K562 (cell line): ENCODE measurements around the gene PRKACG. TPM values are rescaled to one million over a fixed set of nuclear protein-coding genes. Genes with fewer than 3 reads are reported as not detected.

ENCODE experiments used
- ATAC-seq: fragments of 200-7000 bp; cut with Tn5 transposase; 3 replicates; pipeline ENCODE4 v1.9.1; 2020; ENCODE audit warnings: moderate library complexity
- BruUV-seq: library from RNA; stranded (reverse); fragments of 400-500 nt; replicated peaks from 2 replicates; lab custom pipeline; 2021; lab: Mats Ljungman, UMichigan
- CTCF ChIA-PET: fragments of 300-600 bp; formaldehyde crosslinking; extraction: SDS; loops from one replicate; lab custom pipeline; 2021; ENCODE audit warnings: low intra/inter-chr PET ratio; lab: Yijun Ruan, JAX
- POLR2A ChIA-PET: fragments of 300-600, 350-650 bp; sonication (Branson Sonifier 250); formaldehyde crosslinking; extraction: SDS; loops from one replicate; lab custom pipeline; 2021; ENCODE audit warnings: antibody characterized with exemption, inconsistent platforms; lab: Yijun Ruan, JAX
- DNase-seq, 4 experiments: peaks; one replicate each; pipeline versions ENCODE4 v3.0.0 to v3.0.0-alpha.2; 2011 to 2018; ENCODE audit warnings: low spot score in 3 of 4, mixed read lengths in 3 of 4; ENCODE audit errors: extremely low read depth in 1 of 4
- FAIRE-seq: peaks from 2 replicates; lab custom pipeline; 2011; peaks lifted over from hg19 to GRCh38; lab: Jason Lieb, UNC
- H2AFZ ChIP-seq: 2 replicates; pipeline ENCODE4 v1.6.0; 2011; ENCODE audit warnings: low read depth, low read length, control low read depth, inconsistent platforms
- H3K27ac ChIP-seq: fragments of 200-600 bp; 3 replicates; pipeline ENCODE4 v1.8.0; 2011; ENCODE audit warnings: low read depth, mild to moderate bottlenecking, control low read depth, inconsistent platforms, low read length, moderate library complexity, mixed read lengths; ENCODE audit errors: extremely low read depth
- H3K27me3 ChIP-seq, 2 experiments: fragments of 300-600 bp in 1 of 2; 2 replicates in 1 of 2; 3 replicates in 1 of 2; pipeline versions ENCODE4 v1.6.0 to v1.8.0; 2011; ENCODE audit warnings: inconsistent platforms in 2 of 2, low read length in 2 of 2, mild to moderate bottlenecking in 1 of 2, mixed read lengths in 1 of 2, moderate library complexity in 1 of 2; ENCODE audit not compliant: control insufficient read depth in 2 of 2, insufficient read depth in 2 of 2
- H3K36me3 ChIP-seq: fragments of 300-600 bp; 3 replicates; pipeline ENCODE4 v1.8.0; 2011; ENCODE audit warnings: mild to moderate bottlenecking, low read length, inconsistent platforms; ENCODE audit not compliant: control insufficient read depth, insufficient read depth
- H3K4me1 ChIP-seq, 2 experiments: fragments of 200-600 bp in 1 of 2; replicated peaks in 1 of 2; 2 replicates in 1 of 2; 3 replicates in 1 of 2; pipeline versions ENCODE4 v1.5.1 to v1.8.0; 2011; ENCODE audit warnings: inconsistent platforms in 2 of 2, low read length in 2 of 2, mild to moderate bottlenecking in 1 of 2, mixed read lengths in 1 of 2, moderate library complexity in 1 of 2; ENCODE audit not compliant: control insufficient read depth in 2 of 2, insufficient read depth in 2 of 2
- H3K4me2 ChIP-seq: 2 replicates; pipeline ENCODE4 v1.6.1; 2011; ENCODE audit warnings: low read length, control low read depth, inconsistent platforms, mixed read lengths; ENCODE audit not compliant: insufficient read depth
- H3K4me3 ChIP-seq: fragments of 200-600 bp; sonication (generic), shearing (Covaris generic); 2 replicates; pipeline ENCODE4 v1.5.1; 2016; ENCODE audit warnings: control low read depth, inconsistent platforms
- H3K79me2 ChIP-seq: fragments of 200-600 bp; 3 replicates; pipeline ENCODE4 v1.8.0; 2011; ENCODE audit warnings: low read length, inconsistent platforms; ENCODE audit not compliant: control insufficient read depth, insufficient read depth
- H3K9ac ChIP-seq, 2 experiments: 2 replicates each; pipeline versions ENCODE4 v1.6.0 to v1.6.1; 2011; ENCODE audit warnings: low read depth in 2 of 2, low read length in 2 of 2, control low read depth in 1 of 2, inconsistent platforms in 1 of 2, mild to moderate bottlenecking in 1 of 2, mixed read lengths in 1 of 2; ENCODE audit not compliant: insufficient read depth in 1 of 2
- H3K9me1 ChIP-seq: one replicate; pipeline ENCODE4 v1.6.0; 2011; ENCODE audit warnings: inconsistent platforms, mild to moderate bottlenecking, low read length, moderate library complexity; ENCODE audit not compliant: control insufficient read depth, insufficient read depth
- H3K9me3 ChIP-seq: replicated peaks from 2 replicates; pipeline ENCODE4 v1.5.1; 2011; ENCODE audit warnings: low read depth, low read length, inconsistent platforms; ENCODE audit not compliant: control insufficient read depth, insufficient read depth
- H4K20me1 ChIP-seq: replicated peaks from 2 replicates; pipeline ENCODE4 v1.6.1; 2011; ENCODE audit warnings: low read length, inconsistent platforms, mixed read lengths; ENCODE audit not compliant: control insufficient read depth, insufficient read depth
- C11orf30 ChIP-seq: fragments of 450-650 bp; IDR thresholded peaks from 2 replicates; pipeline ENCODE4 v1.6.1; 2016; ENCODE audit warnings: low read depth, mild to moderate bottlenecking
- ELF4 ChIP-seq: fragments of 450-650 bp; formaldehyde crosslinking; IDR thresholded peaks from 2 replicates; pipeline ENCODE4 v1.4.0; 2022; ENCODE audit warnings: missing genetic modification characterization
- MAFG ChIP-seq: fragments of 450-650 bp; conservative IDR thresholded peaks from 2 replicates; pipeline ENCODE4 v1.6.1; 2016; ENCODE audit warnings: missing genetic modification characterization, missing compliant biosample characterization
- SPI1 ChIP-seq: IDR thresholded peaks from 2 replicates; pipeline ENCODE4 v1.6.1; 2011; ENCODE audit warnings: low read depth, low read length, control low read depth, borderline replicate concordance
- ZNF217 ChIP-seq: sonication (generic); formaldehyde crosslinking; IDR thresholded peaks from 2 replicates; pipeline ENCODE4 v1.8.0; 2022; ENCODE audit warnings: mild to moderate bottlenecking, missing genetic modification reagents
- ZNF316 ChIP-seq: fragments of 450-650 bp; IDR thresholded peaks from 2 replicates; pipeline ENCODE4 v1.6.1; 2016
- WGBS: fragments of 100-300 bp; shearing (Covaris generic); methylation state at CpG from one replicate; pipeline ENCODE4 v1.1.6; 2016; ENCODE audit warnings: low coverage, mixed read lengths; ENCODE audit not compliant: insufficient coverage; ENCODE audit errors: missing lambda C conversion rate; 5-methylcytosine and 5-hydroxymethylcytosine counted together
- in situ Hi-C: fragments of 300-500 bp; cut with MboI; formaldehyde crosslinking; loops from 4 replicates; pipeline ENCODE4 v1.15.0; 2018; ENCODE audit warnings: inconsistent platforms, mixed read lengths
- intact Hi-C: fragments of 100-400 bp; cut with micrococcal nuclease; formaldehyde crosslinking; loops from 2 replicates; pipeline ENCODE4 v1.14.2; 2022
- polyA plus RNA-seq, 8 experiments: library from polyadenylated mRNA; depleted of rRNA in 4 of 8; stranded (reverse) in 5 of 8; unstranded in 3 of 8; fragments of >200 nt; fragmentation: Nextera tagmentation in 2 of 8; fragmentation: Illumina TruSeq in 1 of 8; extraction: Ambion mirVana in 2 of 8; extraction: Trizol in 1 of 8; gene quantifications; 2 replicates each; pipeline versions ENCODE4 v1.2.1 to v1.2.3, GENCODE V29; 2011 to 2014; ENCODE audit warnings: inconsistent platforms in 1 of 8, missing spikeins in 1 of 8
- total RNA-seq, 7 experiments: library from RNA; depleted of rRNA in 6 of 7; stranded (reverse); fragments of >200 nt in 6 of 7; fragmentation: Illumina TruSeq in 2 of 7; extraction: Trizol in 2 of 7; gene quantifications; 2 replicates each; pipeline versions ENCODE4 v1.2.1 to v1.2.3, GENCODE V29; 2011 to 2021; ENCODE audit warnings: low replicate concordance in 1 of 7
- TF ChIP-seq, protein P1 (sequence below): sonication (generic); IDR thresholded peaks from 2 replicates; pipeline ENCODE4 v1.6.1; 2016

Gene PRKACG
- total and polyA plus RNA-seq, 9 of the 15 experiments (the other 6 are each of a cell fraction or from before 2014, with no cell fraction given): not detected

DNA sequence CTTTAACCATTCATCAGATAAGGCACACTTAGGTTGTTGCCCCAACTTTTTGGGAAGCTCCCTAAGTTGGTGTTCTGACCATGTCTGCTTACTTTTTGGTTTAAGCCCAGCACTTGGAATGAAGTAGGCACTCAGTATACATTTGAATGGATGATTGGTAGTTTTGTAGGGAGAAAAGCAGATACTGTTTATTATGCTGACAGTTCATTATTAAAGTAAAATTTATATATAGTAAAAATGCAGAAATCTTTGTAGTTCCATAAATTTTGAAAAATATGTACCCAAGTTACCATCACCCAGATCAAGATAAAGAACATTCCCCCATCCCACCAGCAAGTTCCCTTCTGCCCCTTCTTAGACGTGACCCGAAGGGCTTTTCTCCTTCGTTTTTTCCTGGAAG is 35.4 kb downstream of the PRKACG start:
- in situ Hi-C loops: no loop called here
- Histone ChIP-seq H3K36me3 (no peaks in the 10 kb centered on the region), H3K9me1 (no peaks in the 10 kb centered on the region), H3K4me1 (peaks cover 12 to 72% of the 10 kb centered on the region in 2 experiments; a peak in 4 of 5 replicates), H3K4me2 (no peak overlapping the region), H3K4me3 (no peak overlapping the region), H3K9ac (no peak overlapping the region), H3K27ac (peak overlapping the region; percentile 45; the same call in 1 of the 3 replicates), H3K9me3 (peaks cover 5% of the 10 kb centered on the region; the same call in 1 of the 2 replicates), H3K27me3 (no peaks in the 10 kb centered on the region), H3K79me2 (no peaks in the 10 kb centered on the region; the same call in 2 of the 3 replicates), H4K20me1 (no peaks in the 10 kb centered on the region)
- intact Hi-C loops: no loop called here
- DNase-seq (no peak), ATAC-seq (no peak)
- CTCF ChIA-PET: no interaction called here
- whole genome bisulfite sequencing: 65% methylated on average over 3 of the region's 3 CpGs
- BruUV-seq: no TSS peak
- TF ChIP-seq ZNF217 (no peak), MAFG (peak; percentile 40; the same call in 1 of the 2 replicates), C11orf30 (peak; percentile 70), ZNF316 (peak; percentile 85)
- TF ChIP-seq, all 486 proteins: peak for 3
- POLR2A ChIA-PET: no interaction called here
- no peak overlapping the region for H2AFZ ChIP-seq
- FAIRE-seq: no peak

DNA sequence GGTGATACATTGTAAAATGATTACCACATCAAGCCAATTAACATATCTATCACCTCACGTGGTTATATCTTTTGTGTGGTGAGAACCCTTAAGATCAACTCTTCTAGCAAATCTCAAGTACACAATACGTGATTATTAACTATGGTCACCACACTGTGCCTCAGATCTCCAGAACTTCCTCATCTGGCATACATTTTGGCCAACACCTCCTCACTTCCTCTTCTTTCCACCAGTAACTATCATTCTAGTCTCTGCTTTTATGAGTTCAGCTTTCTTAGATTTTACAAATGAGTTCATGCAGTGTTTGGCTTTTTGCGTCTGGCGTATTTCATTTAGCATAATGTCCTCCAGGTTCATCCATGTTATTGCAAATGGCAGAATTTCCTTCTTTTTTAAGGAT is 35.8 kb downstream of the PRKACG start:
- POLR2A ChIA-PET: no interaction called here
- no TSS peak for BruUV-seq

More for the DNA sequence above, 35.8 kb downstream of the PRKACG start:
- Histone ChIP-seq H4K20me1 (no peaks in the 10 kb centered on the region), H3K4me2 (no peak overlapping the region), H3K79me2 (no peaks in the 10 kb centered on the region; the same call in 2 of the 3 replicates), H3K9ac (no peak overlapping the region), H3K9me1 (no peaks in the 10 kb centered on the region), H3K27ac (peak overlapping the region; percentile 45; the same call in 1 of the 3 replicates), H2AFZ (no peak overlapping the region), H3K9me3 (peaks cover 5% of the 10 kb centered on the region; the same call in 1 of the 2 replicates), H3K4me1 (peaks cover 12 to 69% of the 10 kb centered on the region in 2 experiments; a peak in 4 of 5 replicates), H3K27me3 (no peaks in the 10 kb centered on the region), H3K36me3 (no peaks in the 10 kb centered on the region), H3K4me3 (no peak overlapping the region)
- CTCF ChIA-PET: no interaction called here
- ATAC-seq (no peak), DNase-seq (no peak), FAIRE-seq (no peak)
- intact Hi-C loops: no loop called here
- in situ Hi-C loops: no loop called here
- TF ChIP-seq ELF4: no peak
- TF ChIP-seq, protein P1, sequence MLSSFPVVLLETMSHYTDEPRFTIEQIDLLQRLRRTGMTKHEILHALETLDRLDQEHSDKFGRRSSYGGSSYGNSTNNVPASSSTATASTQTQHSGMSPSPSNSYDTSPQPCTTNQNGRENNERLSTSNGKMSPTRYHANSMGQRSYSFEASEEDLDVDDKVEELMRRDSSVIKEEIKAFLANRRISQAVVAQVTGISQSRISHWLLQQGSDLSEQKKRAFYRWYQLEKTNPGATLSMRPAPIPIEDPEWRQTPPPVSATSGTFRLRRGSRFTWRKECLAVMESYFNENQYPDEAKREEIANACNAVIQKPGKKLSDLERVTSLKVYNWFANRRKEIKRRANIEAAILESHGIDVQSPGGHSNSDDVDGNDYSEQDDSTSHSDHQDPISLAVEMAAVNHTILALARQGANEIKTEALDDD: peak; percentile 76
- peak; percentile 93 for TF ChIP-seq SPI1
- WGBS: 63% methylated on average over 4 of the region's 4 CpGs
